AG09309 (cell line): ENCODE data around the gene FLAD1.

ENCODE experiments used
- DNase-seq: peaks from one replicate; pipeline ENCODE4 v3.0.0-alpha.2; 2010; ENCODE audit warnings: low read depth
- H3K4me3 ChIP-seq: 2 replicates; pipeline ENCODE4 v1.5.1; 2011; ENCODE audit warnings: mild to moderate bottlenecking, low read depth, low read length, moderate library complexity; ENCODE audit not compliant: control insufficient read depth
- TF ChIP-seq, protein P1 (sequence below): IDR thresholded peaks from 2 replicates; pipeline ENCODE4 v1.5.1; 2011; ENCODE audit warnings: mild to moderate bottlenecking, low read depth, low read length, inconsistent platforms; ENCODE audit not compliant: insufficient read depth, control insufficient read depth; ENCODE audit errors: missing control alignments

The FLAD1 gene

GRCh38 chr1:154958036-154958435, 25.1 kb upstream of the FLAD1 start:
- no peak overlapping the region for H3K4me3 ChIP-seq
- DNase-seq = no peak
- TF ChIP-seq, protein P1, sequence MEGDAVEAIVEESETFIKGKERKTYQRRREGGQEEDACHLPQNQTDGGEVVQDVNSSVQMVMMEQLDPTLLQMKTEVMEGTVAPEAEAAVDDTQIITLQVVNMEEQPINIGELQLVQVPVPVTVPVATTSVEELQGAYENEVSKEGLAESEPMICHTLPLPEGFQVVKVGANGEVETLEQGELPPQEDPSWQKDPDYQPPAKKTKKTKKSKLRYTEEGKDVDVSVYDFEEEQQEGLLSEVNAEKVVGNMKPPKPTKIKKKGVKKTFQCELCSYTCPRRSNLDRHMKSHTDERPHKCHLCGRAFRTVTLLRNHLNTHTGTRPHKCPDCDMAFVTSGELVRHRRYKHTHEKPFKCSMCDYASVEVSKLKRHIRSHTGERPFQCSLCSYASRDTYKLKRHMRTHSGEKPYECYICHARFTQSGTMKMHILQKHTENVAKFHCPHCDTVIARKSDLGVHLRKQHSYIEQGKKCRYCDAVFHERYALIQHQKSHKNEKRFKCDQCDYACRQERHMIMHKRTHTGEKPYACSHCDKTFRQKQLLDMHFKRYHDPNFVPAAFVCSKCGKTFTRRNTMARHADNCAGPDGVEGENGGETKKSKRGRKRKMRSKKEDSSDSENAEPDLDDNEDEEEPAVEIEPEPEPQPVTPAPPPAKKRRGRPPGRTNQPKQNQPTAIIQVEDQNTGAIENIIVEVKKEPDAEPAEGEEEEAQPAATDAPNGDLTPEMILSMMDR = no peak

GRCh38 chr1:154958681-154959425, 24.3 kb upstream of the FLAD1 start:
- no peak for DNase-seq
- TF ChIP-seq, protein P1 = no peak
- H3K4me3 ChIP-seq = no peak overlapping the region

GRCh38 chr1:154959426-154959780, 23.7 kb upstream of the FLAD1 start:
- no peak overlapping the region for H3K4me3 ChIP-seq
- TF ChIP-seq, protein P1 = no peak
- no peak for DNase-seq

- TF ChIP-seq, protein P1 = no peak
- DNase-seq = no peak
Measured at GRCh38 chr1:154960446-154961136, 22.6 kb upstream of the FLAD1 start.

DNA sequence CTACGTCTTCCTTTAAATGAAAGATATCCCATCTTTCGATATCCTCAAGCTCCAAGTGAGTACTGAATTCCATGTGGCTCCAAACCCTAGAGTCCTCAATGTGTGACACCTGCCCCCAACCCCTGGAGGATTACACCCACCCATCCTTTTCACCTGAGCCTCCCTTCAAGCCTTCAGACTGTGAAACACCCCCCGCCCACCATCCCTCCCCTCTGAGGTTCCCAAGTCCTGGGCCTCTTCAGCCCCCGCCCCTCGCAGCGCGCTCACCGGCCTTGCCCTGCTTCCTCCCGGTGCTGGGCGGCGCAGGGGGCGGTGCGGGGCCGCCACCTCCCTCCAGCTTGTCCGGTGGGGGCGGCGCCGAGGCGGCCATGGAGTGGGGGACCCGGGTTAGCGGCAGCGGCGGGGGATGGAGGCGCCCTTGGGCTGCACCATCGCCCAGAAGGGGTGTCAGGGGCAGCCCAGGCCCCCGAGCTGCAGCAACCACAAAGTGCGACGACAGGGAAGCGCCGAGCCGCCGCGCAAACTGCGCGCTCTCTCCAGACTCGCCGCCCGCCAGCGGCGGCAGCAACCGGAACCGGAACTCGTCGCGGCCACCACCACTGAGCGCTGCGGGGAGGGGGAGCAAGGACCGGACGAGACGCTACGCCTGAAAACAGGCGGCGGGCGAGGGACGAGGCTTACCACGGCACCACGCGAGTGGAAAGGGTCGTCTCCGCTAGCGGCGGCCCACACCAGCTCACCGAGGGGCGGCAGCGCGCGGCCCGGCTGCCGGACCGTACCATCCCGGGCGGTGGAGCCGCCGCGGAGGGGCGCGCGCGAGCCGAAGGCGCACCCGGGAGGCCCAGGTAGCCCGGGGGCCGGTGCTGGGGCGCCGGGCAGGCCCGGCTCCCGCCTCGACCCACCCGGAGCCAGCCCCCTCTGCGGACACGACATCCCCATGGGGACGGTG, 21.7 kb upstream of the FLAD1 start, which contains the start of gene PYGO2:
PYGO2 (minus strand) TSS at position 576 of the 949 bp plus-strand sequence; CDS start at position 370, 206 bp downstream.
- DNase-seq = no peak
- H3K4me3 ChIP-seq = peak within 1 kb of the TSS; percentile 59
- TF ChIP-seq, protein P1 = peak; percentile 25

More at GRCh38 chr1:154960446-154961136, 22.6 kb upstream of the FLAD1 start:
- H3K4me3 ChIP-seq = peak overlapping the region; percentile 59

DNA sequence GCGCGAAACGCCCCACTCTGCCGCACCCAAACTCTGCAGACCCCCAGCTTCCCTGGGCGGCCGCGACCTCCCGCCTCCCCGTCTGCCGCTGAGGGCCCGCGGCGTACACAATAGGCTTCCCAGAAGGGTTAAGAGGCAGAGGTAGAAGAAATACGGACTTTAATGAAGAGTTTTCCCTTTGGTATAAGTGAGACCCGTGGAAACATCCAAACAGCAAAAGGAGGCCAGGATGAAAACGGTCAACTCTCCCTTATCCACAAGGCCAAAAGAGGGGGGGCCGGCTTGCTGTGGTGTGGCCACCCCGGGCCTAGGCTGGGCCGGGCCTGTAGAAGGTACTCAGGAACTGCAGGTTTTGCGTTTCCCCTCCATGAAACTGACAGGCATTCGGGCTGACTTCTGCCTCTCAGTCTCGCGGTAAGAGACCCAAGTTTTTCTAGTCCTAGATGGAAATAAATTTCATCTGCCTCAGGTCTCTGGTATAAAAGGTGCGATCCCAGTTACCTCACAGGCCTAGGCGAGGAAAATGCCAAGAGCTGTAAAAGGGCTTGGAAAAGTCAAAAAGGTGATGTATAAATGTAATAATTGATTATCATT, 20.9 kb upstream of the FLAD1 start:
- DNase-seq = no peak
- TF ChIP-seq, protein P1 = no peak
- H3K4me3 ChIP-seq = peak overlapping the region; percentile 59
